OCI-LY7 (cell line): ENCODE measurements around the gene PM20D2.
"Not testable (repeated sequence)": the region's sequence is repeated elsewhere in the genome, so short reads cannot be mapped to it uniquely, and the experiment has no call there.

Experiments used
- CTCF ChIP-seq: fragments of 200-600 bp; sonication (generic); conservative IDR thresholded peaks from 2 replicates; pipeline ENCODE4 v1.5.1; 2014; ENCODE audit warnings: mild to moderate bottlenecking, antibody characterized with exemption, low read length, moderate library complexity, mixed read lengths
- EZH2phosphoT487 ChIP-seq: fragments of 200-600 bp; sonication (generic); IDR thresholded peaks from 2 replicates; pipeline ENCODE4 v1.6.1; 2018; ENCODE audit warnings: low read depth, borderline replicate concordance, mild to moderate bottlenecking, mixed run types, antibody characterized with exemption, low read length, moderate library complexity, mixed read lengths

- not testable (repeated sequence) for TF ChIP-seq CTCF, EZH2phosphoT487
Observed at GRCh38 chr6:89128256-89128671, 17.6 kb upstream of the PM20D2 start.
